ENCODE data around the gene ST8SIA4.
"Not testable (repeated sequence)": the region's sequence is repeated elsewhere in the genome, so short reads cannot be mapped to it uniquely, and the experiment has no call there.

ST8SIA4 gene

GRCh38 chr5:100828071-100828897 is 74.8 kb downstream of the ST8SIA4 start:
- no peak for DNase-seq

DNA sequence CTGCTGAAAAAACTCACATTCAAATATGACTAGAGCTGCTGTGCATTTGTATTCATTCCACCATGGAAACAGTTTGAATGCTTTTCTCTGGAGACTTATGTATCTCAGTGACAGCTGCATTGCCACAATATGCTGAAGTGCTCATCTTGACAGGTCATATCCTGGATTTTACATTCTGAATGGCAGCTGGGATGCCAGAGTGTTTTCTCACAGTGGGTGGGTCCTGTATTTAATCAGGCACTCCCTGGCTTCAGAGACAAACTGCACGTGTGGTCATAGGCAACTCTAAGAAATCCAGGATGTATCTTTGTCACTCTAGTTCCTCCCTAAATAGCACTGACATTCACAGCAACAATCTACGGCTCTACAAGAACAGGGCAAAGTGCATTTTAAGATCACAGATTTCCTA is 75.6 kb downstream of the ST8SIA4 start:
- DNase-seq, result no peak

DNA sequence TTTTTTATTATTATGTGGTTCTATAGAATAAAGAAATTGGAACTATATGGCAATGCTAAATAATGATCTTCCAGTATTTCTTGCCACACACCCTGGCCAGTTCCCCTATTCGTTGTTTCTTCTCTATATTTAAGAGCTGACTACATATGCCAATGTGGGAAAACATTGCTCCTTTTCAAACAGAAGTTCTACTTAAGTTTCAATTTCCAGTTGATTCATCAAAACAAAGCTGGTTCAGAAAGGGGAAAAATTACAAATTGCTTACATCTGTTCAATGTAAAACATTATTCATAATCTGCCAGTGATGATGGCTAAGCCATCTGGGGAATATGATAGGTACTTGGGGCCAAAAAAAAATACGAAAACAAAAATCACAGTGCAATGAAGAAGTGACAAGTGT is 76.9 kb downstream of the ST8SIA4 start:
- DNase-seq, result no peak

GRCh38 chr5:100824635-100825034 is 78.4 kb downstream of the ST8SIA4 start:
- DNase-seq, result no peak

- DNase-seq, result no peak
Measured at GRCh38 chr5:100823812-100824211, 79.3 kb downstream of the ST8SIA4 start.

- DNase-seq, result no peak
Measured at GRCh38 chr5:100821751-100822150, 81.3 kb downstream of the ST8SIA4 start.

DNA sequence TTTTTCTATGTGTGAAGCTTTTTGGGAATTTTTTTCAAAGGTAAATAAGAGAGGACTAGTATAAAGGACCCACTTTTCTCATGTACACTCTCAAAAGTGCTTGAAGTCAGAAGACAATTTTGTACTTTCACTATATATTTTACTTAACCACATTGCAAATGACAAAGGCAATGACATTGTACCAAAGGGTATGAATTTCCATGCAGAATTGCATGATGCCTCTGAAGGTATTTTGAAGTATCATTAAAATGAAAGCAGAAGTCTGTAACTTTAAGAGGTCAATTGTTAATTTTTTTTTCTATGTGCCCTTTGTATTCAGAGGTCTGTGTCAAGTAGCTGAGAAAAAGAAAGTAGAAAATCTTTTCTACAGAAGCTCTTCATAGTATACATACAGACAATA is 84.7 kb downstream of the ST8SIA4 start:
- no peak for DNase-seq

DNA sequence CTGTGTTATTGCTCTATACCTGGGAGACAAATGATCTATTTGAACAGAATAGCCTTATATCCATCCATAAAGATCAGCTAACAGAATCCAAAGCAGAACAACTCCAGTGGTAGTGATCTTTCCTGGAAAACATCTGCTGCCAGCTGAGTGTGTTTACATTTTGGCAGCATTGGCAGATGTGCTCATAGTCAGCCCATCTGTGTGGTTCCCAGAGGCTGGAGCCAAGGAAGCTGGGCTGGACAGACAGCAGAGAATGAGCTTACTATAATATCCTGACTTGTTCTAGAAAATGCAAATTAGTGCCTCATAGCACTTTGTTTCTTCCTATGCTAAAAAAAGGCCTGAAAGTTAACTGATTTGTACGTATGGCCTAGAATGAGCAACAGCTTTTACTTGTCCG is 99.7 kb downstream of the ST8SIA4 start:
- no peak for DNase-seq

- DNase-seq, result no peak
Measured at GRCh38 chr5:100802208-100802607, 100.9 kb downstream of the ST8SIA4 start.

DNA sequence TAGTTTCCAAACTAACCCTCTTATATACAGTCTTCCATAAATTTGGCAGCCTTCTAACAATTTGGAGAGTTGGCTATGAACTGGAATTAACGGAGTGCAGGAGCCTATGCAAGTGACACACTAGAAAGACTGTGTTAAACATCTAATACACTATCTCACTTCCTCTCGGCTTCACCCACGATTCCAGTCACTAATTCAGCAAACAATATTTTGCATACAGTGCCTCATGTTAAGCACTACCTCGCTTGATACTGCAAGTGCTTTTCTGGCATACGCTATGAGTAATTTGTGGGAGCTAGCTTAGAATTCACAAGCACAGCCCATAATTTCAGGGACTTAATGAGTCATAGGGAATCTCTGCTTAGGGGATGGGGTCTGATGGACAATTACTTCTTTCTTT is 102.5 kb downstream of the ST8SIA4 start:
- no peak for DNase-seq

DNA sequence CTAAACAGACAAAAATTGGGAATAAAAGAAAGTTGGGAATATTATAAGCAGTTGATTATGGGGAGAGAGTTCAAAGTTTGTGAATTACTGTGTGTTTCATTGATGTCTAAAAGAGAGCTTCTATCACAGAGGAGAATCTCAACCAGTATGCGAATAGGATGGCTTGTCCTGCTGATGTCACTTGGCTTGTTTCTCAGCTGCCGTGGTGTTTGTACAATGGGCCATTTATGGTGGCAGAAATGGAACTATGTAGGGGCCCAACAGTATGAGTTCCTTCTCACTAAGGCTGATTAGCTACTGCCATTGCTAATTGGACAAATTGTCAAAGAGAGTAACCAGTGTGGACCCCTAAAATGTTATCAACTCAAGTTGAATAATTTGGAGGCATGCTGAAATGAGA is 103.9 kb downstream of the ST8SIA4 start:
- no peak for DNase-seq

GRCh38 chr5:100797861-100798260 is 105.2 kb downstream of the ST8SIA4 start:
- DNase-seq, result no peak

DNA sequence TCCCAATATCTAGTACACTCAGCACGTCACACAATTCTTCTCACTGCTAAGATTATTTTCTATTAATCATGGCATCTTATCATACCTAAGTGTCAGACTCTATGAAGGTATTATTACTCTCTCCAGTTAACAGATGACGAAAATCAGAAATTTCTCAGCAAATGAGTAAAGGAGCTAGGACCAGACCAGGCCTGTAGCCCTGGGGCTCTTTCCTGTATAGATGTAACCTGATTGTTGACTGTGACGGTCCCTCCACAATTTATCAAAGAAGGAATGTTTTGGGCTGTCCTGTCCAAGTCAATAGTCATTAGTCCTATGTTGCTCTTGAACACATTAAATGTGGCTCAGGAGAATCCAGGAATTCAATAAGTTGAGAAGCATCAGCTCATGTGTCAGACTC is 106.2 kb downstream of the ST8SIA4 start:
- no peak for DNase-seq

DNA sequence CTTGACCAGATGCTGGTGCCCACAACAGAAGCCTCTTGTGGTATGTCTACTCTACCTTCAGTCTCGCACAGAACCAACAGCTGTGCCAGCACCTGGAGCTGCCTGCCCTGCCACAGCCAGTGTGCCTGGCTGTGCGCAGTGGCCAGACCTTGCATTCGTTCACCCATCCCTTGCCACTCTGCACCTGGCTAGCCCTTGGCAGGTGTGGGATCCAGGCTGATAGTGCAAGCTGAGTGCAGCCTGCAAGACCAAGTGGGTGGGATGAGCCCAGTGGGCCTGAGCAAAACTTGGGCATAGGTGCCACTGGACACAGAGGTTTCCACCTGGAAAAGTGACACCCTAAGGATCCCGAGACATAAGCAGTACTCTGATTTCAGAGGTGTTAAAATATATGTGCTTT is 108.2 kb downstream of the ST8SIA4 start:
- DNase-seq, result no peak

DNA sequence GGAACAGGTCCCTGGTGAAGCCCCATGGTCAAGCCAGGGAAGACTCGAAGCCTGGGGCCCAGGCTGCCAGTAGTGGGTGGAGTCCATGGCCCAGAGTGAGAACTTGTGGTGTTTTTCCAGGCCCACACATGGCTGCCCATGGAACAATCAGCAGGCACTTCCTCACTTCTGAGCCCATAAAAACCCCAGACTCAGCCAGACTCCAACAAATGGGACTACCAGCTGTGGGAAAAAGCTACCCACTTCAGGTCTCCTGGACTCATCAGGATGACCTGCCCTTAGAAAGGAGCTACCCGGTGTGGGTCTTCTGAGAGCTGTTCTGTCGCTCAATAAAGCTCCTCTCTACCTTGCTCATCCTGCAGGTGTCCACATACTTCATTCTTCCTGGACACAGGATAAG is 108.9 kb downstream of the ST8SIA4 start:
- no peak for DNase-seq

GRCh38 chr5:100792781-100793180 is 110.3 kb downstream of the ST8SIA4 start:
- no peak for DNase-seq

DNA sequence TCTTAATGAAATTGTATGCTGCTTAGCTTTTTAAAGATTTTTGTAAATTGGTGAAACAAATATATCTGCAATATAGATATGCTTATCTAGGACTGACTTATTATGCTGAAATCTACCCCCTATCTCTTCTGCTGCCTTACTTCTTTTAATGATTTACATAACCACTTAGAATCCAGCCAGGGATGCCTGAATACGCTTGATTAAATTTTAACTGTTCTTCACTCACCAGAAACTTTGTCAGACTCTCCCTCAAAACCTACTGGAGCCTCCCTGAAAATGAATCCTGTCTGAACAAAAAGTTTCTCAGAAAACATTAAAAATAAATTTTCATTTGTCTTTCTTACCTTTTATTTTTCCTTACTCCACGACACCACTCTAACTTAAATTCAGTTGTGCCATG is 111.7 kb downstream of the ST8SIA4 start:
- no peak for DNase-seq

DNA sequence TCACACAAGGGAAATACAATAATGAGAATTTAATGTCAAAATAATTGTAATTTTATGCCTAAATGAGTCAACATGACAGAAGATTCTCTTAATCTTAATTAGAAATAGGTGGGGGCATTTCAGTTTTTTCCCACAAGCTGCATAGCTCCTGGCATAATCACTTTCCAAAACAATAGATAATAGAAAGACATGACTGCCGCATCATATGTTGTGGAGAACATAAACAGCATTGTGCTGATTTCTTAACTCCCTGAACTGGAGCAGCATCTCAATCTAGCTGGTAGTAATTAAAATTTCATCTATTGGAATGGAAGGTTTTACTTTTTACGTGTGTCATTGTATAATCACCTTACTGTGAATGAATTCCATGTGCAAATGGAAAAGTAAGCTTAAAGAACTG is 112.1 kb downstream of the ST8SIA4 start:
- no peak for DNase-seq

GRCh38 chr5:100790170-100790665 is 112.9 kb downstream of the ST8SIA4 start:
- no peak for DNase-seq

GRCh38 chr5:100789694-100790093 is 113.4 kb downstream of the ST8SIA4 start:
- DNase-seq, result no peak

GRCh38 chr5:100788417-100788816 is 114.7 kb downstream of the ST8SIA4 start:
- DNase-seq, result no peak

GRCh38 chr5:100787648-100788047 is 115.4 kb downstream of the ST8SIA4 start:
- DNase-seq, result no peak

GRCh38 chr5:100785536-100785935 is 117.5 kb downstream of the ST8SIA4 start:
- not testable (repeated sequence) for DNase-seq

DNA sequence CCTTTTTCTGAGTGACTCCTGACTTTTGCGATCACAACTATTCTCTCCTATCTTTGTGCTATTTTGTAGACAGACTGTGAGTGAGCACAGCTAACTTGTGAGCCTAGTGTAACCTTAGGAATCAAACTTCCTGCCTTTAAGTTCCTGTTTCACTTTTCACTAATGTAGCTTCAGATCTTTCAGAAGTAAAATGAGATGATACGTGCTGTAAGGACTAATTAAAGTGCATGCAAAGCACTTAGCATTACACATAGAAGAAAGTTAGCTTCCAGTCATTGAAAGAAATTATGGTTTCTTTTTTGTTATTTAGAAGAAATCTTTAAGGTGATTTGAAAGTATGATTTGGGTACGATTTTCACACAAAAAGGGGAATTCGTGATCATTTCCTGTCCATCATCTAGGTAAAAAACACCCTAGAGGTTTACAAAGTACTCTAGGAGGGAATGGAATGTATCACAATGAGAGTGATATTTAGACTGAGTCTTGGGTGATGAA is 122.7 kb downstream of the ST8SIA4 start:
- no peak for DNase-seq

All from stimulated activated CD4-positive, alpha-beta T cell treated with anti-CD3 and anti-CD28 coated beads, Interleukin-4, amount 100 ng/mL, for 1 hour (primary cell).